Fibroblast of villous mesenchyme (primary cell): ENCODE measurements around the gene CAPN8. TPM values are rescaled to one million over a fixed set of nuclear protein-coding genes. Genes with fewer than 3 reads are reported as not detected.

Source experiments
- DNase-seq: peaks from one replicate; pipeline ENCODE4 v3.0.0-alpha.2; 2010; ENCODE audit warnings: low read depth
- H3K4me3 ChIP-seq: 2 replicates; pipeline ENCODE4 v1.5.1; 2011; ENCODE audit warnings: low read depth, mild to moderate bottlenecking, low read length
- CTCF ChIP-seq: IDR thresholded peaks from 2 replicates; pipeline ENCODE4 v1.5.1; 2012; ENCODE audit warnings: low read depth, mild to moderate bottlenecking, low read length; ENCODE audit not compliant: insufficient read depth
- total RNA-seq: library from RNA; depleted of rRNA; stranded (reverse); fragments of >200 nt; gene quantifications from 2 replicates; pipeline ENCODE4 v1.2.3, GENCODE V29; 2012

The CAPN8 gene
- total RNA-seq, 1 donor, result not detected

DNA sequence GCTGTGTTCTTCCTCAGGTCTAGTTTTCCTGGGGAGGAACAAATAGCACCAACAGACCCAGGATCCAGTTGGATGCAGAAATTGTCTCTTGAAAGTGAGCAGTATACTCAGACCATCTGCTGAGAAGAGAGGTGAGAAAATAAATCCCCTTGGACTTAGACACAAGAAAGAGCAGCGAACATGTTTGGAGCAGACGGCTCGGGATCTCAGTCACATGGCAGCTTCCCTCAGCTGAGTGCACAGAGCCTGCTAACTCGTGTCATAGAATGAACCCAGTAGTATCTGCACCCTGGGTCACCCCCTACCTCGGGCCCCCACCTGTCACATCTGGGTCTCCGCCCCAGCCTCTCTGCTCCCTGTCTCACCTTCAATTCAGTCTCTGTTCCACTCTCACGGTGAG, 156.7 kb downstream of the CAPN8 start:
- no peak for DNase-seq
- no peak overlapping the region for H3K4me3 ChIP-seq
- TF ChIP-seq CTCF, result no peak

DNA sequence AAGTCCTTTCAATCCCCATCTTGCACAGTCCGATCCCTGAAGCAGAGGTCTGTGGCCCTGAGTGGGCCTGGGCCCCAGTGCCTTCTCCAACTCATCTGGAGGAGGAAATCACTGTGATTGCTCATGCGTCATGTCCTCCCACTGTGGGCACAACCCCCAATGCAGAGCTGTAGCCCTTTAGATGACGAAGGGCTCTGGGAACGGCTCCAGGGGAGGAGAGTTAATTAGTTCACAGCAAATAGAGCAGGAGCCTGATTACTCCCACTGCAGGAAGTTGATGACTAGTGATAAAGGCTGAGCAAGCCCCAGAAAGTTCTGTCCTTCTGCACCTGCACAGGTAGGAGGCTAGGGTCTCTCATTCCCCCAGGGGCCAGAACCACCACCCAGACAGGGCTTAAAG, 160.8 kb downstream of the CAPN8 start:
- no peak for TF ChIP-seq CTCF
- DNase-seq, result peak; percentile 58
- no peak overlapping the region for H3K4me3 ChIP-seq

DNA sequence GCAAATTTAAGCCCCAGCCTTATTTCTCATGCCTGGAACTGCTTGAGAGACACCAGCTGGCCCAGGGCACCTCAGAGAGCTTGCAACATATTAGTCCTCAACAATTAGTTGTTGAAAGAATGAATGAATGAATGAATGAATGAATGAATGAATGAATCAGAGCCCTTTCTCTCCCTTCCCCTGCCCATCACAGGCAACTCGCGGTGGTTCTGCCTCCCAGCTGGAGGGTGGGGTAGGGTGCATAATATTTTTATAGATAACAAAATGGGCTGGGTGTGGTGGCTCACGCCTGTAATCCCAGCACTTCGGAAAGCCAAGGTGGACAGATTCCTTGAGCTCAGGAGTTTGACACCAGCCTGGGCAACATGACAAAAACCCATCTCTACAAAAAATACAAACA, 162.2 kb downstream of the CAPN8 start:
- no peak overlapping the region for H3K4me3 ChIP-seq
- no peak for DNase-seq
- no peak for TF ChIP-seq CTCF

- peak; percentile 54 for DNase-seq
- no peak for TF ChIP-seq CTCF
- H3K4me3 ChIP-seq, result no peak overlapping the region
These were observed 164.7 kb downstream of the CAPN8 start for GRCh38 chr1:223500560-223501425.

GRCh38 chr1:223496883-223497282, 168.6 kb downstream of the CAPN8 start:
- no peak for TF ChIP-seq CTCF
- H3K4me3 ChIP-seq, result no peak overlapping the region
- DNase-seq, result no peak

GRCh38 chr1:223494926-223495645, 170.4 kb downstream of the CAPN8 start:
- H3K4me3 ChIP-seq, result no peak overlapping the region
- TF ChIP-seq CTCF, result no peak
- no peak for DNase-seq
